Kidney epithelial cell (primary cell): ENCODE results near the gene PITPNB. TPM values are rescaled to one million over a fixed set of nuclear protein-coding genes. Genes with fewer than 3 reads are reported as not detected.

ENCODE experiments used
- DNase-seq: peaks from one replicate; pipeline ENCODE4 v3.0.0-alpha.2; 2010; ENCODE audit warnings: low read depth
- H3K27me3 ChIP-seq: 2 replicates; pipeline ENCODE4 v1.6.0; 2011; ENCODE audit warnings: low read length; ENCODE audit not compliant: control insufficient read depth, insufficient read depth
- H3K36me3 ChIP-seq: 2 replicates; pipeline ENCODE4 v1.5.1; 2011; ENCODE audit warnings: low read length; ENCODE audit not compliant: control insufficient read depth, insufficient read depth
- H3K4me3 ChIP-seq: 2 replicates; pipeline ENCODE4 v1.5.1; 2011; ENCODE audit warnings: low read depth, mild to moderate bottlenecking, control low read depth, low read length
- CTCF ChIP-seq: IDR thresholded peaks from 2 replicates; pipeline ENCODE4 v1.5.1; 2011; ENCODE audit warnings: mild to moderate bottlenecking, moderate library complexity, low read length, control low read depth, inconsistent platforms; ENCODE audit not compliant: insufficient read depth, poor library complexity, severe bottlenecking
- total RNA-seq: library from RNA; depleted of rRNA; stranded (reverse); fragments of >200 nt; gene quantifications from 2 replicates; pipeline ENCODE4 v1.2.3, GENCODE V29; 2015

PITPNB gene
- total RNA-seq, 1 donor from 2014 or later, result 32.3 TPM

GRCh38 chr22:27809700-27810608 lies 109.1 kb downstream of the PITPNB start:
- H3K36me3 ChIP-seq, result no peaks in the 10 kb centered on the region
- H3K4me3 ChIP-seq, result no peak overlapping the region

GRCh38 chr22:27809226-27809603 lies 109.8 kb downstream of the PITPNB start:
- Histone ChIP-seq H3K4me3 (no peak overlapping the region), H3K36me3 (no peaks in the 10 kb centered on the region), H3K27me3 (peaks cover 3% of the 10 kb centered on the region)
- DNase-seq, result no peak
- no peak for TF ChIP-seq CTCF

More at GRCh38 chr22:27809700-27810608, 109.1 kb downstream of the PITPNB start:
- peaks cover 3% of the 10 kb centered on the region for H3K27me3 ChIP-seq
- no peak for TF ChIP-seq CTCF
- DNase-seq, result no peak

GRCh38 chr22:27808451-27809225 lies 110.4 kb downstream of the PITPNB start:
- H3K4me3 ChIP-seq, result no peak overlapping the region
- DNase-seq, result no peak
- no peaks in the 10 kb centered on the region for H3K36me3 ChIP-seq
- H3K27me3 ChIP-seq, result peaks cover 3% of the 10 kb centered on the region
- TF ChIP-seq CTCF, result no peak

GRCh38 chr22:27805841-27806240 lies 113.2 kb downstream of the PITPNB start:
- no peak overlapping the region for H3K4me3 ChIP-seq
- no peak for TF ChIP-seq CTCF
- H3K27me3 ChIP-seq, result peaks cover 7% of the 10 kb centered on the region
- no peak for DNase-seq
- H3K36me3 ChIP-seq, result no peaks in the 10 kb centered on the region

GRCh38 chr22:27804470-27805297 lies 114.4 kb downstream of the PITPNB start:
- H3K36me3 ChIP-seq, result no peaks in the 10 kb centered on the region
- H3K4me3 ChIP-seq, result no peak overlapping the region
- H3K27me3 ChIP-seq, result peaks cover 19% of the 10 kb centered on the region
- no peak for DNase-seq
- TF ChIP-seq CTCF, result peak; percentile 73
